ENCODE results near the gene CD27.
"Not testable (repeated sequence)": the region's sequence is repeated elsewhere in the genome, so short reads cannot be mapped to it uniquely, and the experiment has no call there.

Gene CD27

DNA sequence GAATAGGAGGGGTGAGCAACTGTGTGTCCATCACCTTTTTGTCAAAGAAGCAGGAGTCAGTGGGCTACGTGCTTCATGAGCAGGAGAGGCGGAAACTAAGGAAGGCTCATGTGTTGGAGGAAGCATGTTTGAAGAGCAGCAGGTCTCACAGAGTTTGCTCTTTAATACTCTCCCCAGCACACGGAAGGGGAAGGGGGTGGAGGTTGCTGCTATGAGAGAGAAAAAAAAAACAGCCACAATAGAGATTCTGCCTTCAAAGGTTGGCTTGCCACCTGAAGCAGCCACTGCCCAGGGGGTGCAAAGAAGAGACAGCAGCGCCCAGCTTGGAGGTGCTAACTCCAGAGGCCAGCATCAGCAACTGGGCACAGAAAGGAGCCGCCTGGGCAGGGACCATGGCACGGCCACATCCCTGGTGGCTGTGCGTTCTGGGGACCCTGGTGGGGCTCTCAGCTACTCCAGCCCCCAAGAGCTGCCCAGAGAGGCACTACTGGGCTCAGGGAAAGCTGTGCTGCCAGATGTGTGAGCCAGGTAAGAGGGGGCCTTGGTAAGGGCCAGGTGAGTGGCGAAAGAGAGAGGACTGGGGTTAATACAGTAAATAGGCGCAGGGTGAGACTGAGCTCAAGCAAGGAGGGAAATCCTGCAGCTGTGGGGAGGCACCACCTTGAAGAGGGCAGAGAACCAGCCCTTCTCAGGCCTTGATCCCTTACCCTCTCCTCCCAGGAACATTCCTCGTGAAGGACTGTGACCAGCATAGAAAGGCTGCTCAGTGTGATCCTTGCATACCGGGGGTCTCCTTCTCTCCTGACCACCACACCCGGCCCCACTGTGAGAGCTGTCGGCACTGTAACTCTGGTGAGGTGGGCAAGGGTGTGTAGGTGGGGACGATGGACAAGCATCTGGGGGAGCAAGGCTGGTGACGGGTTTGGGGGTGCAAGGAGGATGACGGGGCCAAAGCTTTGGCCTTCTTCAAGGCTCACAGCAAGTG is at the start of gene CD27:
Gene CD27, plus strand, starts transcription at position 252 of the 985 bp plus-strand sequence. Its CDS starts 141 bp downstream, at position 393.
- DNase-seq: no peak

DNA sequence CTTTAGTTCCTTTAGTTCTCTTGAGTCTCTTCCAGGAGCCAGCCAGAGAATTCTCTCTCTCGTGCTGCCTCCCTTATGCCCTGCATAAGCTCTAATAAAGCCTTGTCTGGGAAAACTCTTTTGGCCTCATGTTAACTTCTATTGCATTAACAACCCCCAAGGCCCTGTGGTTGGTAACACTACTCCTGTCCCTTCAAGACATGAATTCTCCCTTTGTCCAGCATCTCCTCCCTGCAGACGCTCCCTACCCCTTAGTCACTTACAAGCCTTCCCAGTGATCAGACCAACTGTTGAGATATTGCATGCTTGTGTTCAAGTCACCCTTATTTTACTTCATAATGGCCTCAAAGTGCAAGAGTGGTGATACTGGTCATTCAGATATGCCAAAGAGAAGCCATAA is 48.7 kb upstream of the CD27 start:
- no peak for DNase-seq

DNA sequence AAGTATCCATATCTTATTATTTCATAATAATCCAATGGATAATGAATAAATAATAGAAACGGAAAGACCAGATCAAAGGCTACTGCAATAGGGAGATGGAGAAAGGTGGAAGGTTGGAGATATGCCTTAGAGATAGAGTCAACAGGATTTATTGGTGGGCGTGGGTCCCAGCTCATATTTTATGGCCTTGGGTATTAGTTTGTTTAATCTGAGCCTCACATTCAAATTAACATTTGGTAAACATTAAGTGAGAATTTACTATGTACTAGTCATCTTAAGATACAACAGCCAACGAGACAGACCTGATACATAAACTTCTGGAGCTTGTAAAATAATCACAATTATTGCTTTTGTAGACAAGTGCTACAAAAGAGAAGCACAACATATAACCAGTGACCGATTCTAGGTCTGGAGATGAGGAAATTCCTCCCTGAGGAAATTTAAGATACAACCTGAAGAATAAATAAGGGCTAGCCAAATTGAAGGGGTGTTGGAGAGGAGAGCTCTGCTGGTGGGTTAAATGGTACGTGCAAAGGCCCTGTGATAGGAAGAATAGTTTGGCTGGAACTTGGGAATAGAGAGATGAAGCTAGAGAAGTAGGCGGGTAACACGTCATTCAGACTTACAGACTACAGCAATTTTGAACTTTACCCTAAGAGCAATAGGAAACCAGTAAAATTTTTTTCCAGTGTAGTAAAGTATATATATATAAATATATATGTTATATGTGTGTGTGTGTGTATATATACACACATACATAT is 44.7 kb upstream of the CD27 start:
- DNase-seq: no peak

DNA sequence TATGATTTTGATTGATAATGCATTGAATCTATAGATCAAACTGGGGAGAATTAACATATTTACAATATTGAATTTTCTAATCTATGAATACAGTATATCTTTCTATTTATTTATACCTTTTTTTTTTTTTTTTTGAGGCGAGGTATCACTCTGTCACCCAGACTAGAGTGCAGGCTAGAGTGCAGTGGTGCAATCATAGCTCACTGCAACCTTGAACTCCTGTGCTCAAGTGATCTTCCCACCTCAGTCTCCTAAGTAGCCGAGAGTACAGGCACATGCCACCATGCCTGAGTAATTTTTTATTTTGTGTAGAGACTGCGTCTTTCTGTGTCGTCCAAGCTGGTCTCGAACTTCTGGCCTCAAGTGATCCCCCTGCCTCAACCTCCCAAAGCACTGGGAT is 40.4 kb upstream of the CD27 start:
- no peak for DNase-seq

DNA sequence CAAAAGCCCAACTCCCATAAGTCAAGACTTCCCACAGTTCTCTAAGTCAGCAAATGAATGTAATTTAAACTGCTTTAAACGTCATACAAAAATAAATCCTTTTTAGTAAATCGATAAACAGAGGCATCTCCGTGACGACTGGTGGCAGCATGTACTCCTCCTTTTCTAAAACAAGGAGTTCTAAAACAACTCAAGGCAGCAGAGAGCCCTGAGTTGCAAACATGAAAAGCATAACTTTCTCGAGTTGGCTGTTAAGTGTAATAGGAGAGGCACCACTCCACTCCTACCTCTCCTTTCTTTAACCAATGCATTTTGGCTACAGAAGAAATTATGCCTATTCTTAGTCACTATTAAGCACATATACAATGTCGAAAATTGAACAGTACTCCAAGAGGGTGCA is 38.8 kb upstream of the CD27 start:
- DNase-seq: no peak

DNA sequence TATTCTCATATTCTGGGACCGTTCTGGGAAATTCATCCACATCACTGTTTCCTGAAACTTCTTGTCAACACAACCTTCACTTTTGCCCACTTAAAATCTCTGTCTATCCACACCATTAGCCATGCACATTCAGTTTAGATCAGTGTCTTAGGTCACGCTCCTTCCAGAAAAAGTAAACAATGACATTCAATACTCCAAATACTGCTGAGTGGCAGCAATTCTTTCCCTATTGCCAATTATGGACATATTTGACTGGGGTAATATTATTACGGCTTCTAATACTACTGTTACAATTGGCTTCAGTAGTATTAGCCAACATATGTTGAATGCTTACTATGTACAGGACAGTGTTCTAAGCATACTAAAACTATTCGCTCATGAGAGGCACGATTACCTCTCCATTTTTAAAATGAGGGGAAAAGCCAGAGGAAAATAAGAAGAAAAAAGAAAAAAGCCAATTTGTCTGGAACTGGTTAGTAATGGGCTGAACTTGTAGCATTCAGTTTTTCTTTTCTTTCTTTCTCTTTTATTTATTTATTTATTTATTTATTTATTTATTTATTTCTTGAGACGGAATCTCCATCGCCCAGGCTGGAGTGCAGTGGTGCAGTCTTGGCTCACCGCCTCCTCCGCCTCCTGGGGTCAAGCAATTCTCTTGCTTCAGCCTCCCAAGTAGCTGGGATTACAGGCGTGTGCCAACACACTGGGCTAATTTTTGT is 37.4 kb upstream of the CD27 start:
- no peak for DNase-seq

DNA sequence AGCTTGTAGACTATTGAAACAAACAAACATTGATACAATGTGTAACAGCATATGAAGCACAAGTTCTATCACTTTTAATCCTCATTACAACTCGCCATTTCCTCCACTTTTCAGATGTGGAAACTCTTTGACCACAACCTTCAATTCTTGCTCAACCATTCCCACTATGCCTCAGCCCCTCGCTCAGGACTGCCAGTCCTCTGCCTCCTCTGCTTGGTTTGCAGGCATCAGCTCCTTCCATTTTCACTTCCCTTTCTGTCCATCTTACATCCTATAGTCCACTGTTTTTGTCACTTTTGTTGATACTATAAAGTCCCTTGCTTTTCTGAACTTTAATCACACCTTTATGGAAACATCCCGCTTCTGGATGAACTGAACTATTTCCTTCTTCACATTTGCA is 28.2 kb upstream of the CD27 start:
- DNase-seq: no peak

DNA sequence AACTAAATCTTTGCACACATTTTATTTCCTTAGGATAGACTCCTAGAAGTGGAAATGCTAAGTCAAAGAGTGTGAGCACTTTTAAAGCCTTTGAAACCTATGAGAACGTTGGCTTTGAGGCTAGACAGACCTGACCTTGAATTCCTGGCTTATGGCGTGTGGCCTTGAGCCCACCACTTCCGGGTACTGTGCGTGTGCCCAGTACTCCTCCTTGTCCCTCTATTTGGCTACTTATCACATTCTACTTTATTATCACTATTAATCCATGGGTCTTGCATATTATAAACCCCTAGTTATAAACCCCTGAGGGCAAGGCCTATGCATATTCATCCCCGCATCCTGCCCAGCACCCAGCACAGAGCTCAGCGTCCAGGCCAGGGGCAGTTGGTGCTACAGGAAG is 26.0 kb upstream of the CD27 start:
- DNase-seq: no peak

DNA sequence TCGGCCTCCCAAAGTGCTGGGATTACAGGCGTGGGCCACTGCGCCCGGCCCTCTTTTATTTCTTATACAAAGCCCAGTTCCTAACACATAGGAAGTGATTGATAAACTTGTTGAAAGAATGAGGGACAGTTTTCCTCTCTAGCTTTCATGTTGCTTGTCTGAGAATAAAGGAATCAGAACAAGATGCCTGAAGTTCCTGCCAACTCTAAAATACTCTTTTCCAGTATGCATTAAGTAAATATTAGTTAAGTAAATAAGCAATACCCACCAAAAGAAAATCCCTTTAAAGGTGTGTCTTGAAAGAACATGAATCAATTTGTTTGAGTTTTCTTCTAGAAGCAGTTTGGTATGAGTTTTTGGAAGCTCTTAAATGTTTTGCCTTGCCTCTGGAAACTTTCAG is 24.4 kb upstream of the CD27 start:
- no peak for DNase-seq

DNA sequence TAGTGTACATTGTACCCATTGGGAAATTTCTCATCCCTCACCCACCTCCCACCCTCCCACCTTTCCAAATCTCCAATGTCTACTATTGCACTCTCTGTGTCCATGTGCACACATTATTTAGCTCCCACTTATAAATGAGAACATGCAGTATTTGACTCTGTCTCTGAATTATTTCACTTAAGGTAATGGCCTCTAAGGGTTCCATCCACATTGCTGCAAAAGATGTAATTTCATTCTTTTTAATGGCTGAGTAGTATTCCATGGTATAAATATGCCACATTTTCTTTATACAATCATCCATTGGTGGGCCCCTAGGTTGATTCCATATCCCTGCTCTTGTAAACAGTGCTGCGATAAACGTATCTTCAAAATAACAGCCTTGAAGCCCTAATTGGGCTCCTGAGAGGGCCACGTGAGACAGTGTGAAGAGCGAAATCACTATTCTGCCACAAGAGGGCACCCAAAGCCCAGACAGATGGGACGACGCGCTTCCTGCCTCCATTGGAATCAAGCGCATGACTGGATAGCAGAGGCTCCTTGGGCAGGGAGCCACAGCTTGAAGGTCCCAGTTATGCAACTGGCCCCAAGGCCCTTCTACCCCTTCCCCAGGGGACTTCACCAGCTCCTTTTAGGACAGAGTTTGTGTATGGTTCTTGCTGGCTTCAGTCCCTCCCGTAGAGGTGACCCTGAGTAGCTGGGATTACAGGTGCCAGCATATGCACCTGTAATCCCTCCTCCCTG is 21.3 kb upstream of the CD27 start:
- DNase-seq: peak; percentile 64 to 70

DNA sequence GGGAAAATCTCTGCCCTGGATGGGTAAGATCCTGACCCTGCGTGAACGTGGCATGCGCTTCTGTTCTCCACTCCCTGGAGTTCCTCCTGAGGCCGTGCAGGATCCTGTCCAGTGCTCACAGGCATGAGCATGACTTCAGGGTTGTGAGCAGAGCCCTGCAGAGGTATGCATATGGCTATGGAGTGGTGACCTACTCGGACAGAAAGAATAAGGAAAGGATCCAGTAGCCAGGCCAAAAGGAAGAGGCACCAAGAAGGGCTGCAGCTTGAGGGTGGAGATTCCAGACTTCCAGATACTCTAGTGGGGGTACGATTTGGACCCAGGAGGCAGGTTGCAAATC is 20.8 kb upstream of the CD27 start:
- DNase-seq: no peak

DNA sequence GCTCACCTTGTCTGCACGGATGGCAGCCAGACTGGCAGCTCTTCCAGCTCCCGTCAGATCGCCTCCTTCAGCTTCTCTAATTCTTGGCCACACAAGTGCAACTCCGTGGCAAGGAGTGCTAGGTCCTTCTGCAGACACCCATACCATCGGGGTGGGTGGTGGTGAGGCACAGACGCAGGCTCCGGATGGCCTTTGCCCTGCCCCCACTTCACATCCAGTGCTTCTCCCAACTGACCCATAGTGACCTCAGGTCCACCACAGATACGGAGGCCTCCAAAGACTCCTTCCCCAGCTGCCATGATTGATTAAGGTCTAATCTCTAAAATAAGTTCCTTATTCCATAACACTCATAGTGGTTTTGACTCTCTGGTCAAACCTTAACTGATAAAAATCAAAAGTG is 19.9 kb upstream of the CD27 start:
- no peak for DNase-seq

DNA sequence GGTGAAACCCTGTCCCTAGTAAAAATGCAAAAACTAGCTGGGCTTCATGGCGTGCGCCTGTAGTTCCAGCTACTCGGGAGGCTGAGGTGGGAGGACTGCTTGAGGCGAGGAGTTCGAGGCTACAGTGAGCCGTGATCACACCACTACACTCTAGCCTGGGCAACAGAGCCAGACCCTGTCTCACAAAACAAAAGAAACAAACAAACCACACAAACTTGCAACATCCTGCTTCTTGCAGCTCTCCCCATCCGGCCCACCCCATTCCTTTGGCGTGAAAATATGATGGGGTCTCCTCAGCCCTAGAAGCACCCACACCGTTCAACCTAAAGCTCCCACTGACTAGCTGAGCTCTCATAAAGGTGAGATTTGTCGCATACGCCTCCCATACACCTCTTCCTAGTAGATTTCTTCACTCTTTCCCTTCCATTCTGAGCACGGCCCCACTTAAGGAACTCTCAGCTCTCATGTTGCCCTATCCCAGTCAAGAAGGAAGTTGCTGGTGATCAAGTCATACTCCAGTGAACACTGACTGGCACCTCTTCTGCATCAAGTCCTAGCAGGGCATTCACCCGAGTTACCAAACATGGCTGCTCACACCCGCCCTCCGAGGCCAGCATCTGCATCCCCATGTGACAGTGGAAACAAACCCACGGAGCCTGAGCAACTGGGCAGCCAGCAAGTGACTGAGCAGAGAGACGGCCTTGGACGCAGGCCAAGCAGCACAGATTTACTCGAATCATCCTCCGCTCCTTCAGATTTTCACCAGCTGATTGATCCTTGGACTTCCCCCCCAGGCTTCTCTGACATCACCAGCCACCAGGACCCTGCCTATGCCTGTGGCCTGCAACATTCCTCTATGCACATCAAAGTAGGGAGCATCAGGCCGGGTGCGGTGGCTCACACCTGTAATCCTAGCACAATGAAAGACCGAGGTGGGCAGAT is 18.9 kb upstream of the CD27 start:
- DNase-seq: no peak

DNA sequence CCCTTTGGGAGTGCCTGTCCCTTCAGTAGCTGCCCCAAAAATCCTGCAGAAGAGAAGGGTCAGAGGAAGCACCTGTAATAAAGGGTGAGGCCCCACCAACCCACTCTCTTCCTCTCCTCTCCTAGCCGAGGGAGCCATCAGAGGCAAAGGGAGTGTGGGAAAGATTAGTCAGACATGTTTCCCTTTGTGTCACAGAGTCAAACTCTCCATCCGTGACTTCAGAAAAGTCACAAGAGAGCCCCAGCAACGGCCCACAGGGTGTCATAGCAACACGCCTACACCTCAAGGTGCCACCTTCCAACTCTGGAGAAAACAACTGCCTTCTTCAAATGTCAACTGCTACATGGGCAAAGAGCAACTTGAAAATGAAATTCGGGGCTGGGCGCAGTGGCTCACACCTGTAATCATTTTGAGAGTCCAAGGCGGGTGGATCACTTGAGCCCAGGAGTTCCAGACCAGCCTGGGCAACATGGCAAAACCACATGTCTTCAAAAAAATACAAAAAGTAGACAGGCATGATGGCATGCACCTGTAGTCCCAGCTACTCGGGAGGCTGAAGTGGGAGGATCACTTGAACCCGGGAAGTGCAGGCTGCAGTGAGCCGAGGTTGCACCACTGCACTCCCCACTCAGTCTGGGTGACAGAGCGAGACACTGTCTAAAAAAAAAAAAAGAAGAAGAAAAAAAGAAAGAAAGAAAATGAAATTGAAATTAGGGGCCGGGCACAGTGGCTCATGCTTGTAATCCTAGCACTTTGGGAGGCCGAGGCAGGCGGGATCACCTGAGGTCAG is 17.7 kb upstream of the CD27 start:
- DNase-seq: peak; percentile 91 to 94

DNA sequence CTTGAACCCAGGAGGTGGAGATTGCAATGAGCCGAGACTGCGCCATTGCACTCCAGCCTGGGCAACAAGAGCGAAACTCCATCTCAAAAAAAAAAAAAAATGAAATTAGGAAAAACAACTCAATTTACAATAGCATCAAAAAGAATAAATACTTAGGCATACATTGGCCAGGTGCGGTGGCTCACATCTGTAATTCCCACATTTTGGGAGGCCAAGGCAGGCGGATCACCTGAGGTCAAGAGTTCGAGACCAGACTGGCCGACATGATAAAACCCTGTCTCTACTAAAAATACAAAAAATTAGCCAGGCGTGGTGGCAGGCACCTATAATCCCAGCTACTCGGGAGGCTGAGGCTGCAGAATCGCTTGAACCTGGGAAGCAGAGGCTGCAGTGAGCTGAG is 17.0 kb upstream of the CD27 start:
- not testable (repeated sequence) for DNase-seq

DNA sequence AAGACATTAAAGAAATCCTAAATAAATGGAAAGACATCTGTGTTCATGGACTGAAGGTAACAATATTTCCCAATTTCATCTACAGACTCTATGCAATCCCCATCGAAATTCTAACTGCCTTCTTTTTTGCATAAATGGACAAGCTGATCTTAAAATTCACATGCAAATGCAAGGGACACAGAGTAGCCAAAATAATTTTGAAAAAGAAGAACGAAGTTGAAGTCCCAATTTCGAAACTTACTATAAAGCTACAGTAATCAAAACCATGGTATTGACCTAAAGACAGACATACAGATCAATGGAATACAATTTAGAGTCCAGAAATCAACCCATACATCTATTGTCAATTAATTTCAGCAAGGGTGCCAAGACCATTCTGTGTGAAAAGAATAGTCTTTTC is 16.4 kb upstream of the CD27 start:
- DNase-seq: no peak

DNA sequence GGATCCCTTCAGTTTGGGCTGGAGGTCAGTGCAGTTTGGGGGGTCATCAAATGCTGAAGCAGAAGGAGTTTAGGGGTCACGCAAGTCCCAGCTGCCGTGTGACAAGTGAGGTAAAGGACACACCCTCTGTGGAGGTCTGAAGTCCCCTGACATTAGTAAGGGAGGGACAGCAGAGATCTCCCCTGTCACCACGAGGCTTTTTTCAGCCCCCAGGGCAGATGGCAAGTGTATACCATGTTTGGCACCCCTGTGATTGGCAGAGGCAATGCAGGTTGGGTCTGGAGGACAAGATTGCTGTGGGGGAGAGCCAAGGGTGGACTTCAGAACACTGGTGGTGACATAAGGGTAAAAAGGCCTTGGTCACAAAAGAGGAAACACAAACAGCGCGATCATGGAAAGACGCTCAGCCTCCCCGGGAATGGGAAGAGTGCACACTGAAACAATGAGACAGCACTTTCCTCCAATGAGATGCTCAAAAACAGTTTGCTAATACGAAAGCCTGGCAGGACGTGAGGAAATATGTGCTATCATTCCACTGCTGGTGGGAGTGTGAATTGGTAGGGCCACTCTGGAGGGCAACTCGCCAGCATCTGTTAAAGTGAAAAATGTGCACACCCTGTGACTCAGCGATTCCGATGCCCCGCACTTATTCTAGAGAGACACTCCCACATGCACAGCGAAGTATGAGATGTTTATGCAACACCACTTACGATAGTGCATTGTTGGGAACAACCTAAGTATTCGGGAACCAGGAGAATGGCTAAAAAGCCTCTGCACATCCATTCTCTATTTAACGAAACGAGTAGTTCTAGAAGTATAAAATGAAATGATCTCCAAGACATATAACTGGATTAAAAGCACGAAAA is 14.4 kb upstream of the CD27 start:
- DNase-seq: peak; percentile 50 to 58

DNA sequence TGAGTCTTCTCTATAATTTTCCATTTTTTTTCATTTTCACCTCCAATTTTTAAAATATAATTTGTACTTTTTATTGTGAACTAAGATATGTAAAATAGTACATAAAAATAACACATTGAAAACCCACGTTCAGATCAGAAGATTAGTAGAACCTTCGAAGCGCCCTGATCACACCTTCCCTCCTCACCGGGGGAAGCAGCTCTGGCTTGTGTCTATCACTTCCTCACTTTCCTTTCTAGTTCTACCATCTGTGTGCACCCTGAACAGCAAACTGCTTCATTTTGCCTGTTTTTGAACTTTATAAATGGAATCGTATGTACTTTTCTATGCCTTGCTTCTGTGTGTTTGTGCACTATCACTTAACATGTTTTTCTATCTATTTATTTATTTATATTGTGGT is 11.8 kb upstream of the CD27 start:
- no peak for DNase-seq

Data from activated CD4-positive, alpha-beta T cell treated with anti-CD3 and anti-CD28 coated beads, Interleukin-2, amount 50 U/mL, for 4 hours (primary cell).